GM23338 (cell line): ENCODE measurements around the gene RPE. TPM values are rescaled to one million over a fixed set of nuclear protein-coding genes. Genes with fewer than 3 reads are reported as not detected.

ENCODE experiments used
- ATAC-seq: fragments of 200-7000 bp; cut with Tn5 transposase; 3 replicates; pipeline ENCODE4 v1.9.1; 2020
- DNase-seq: peaks from one replicate; pipeline ENCODE4 v3.0.0-alpha.2; 2015; ENCODE audit warnings: low spot score
- H2AFZ ChIP-seq: fragments of 200-600 bp; sonication (generic); 2 replicates; pipeline ENCODE4 v1.8.0; 2016; ENCODE audit warnings: antibody characterized with exemption, mild to moderate bottlenecking, moderate library complexity
- H3F3A ChIP-seq: fragments of 200-600 bp; sonication (generic); replicated peaks from 2 replicates; pipeline ENCODE4 v1.8.0; 2017; ENCODE audit warnings: antibody characterized with exemption, mixed run types, low read depth
- H3K27ac ChIP-seq: fragments of 200-600 bp; sonication (generic); 2 replicates; pipeline ENCODE4 v1.6.1; 2016; ENCODE audit warnings: low read depth
- H3K27me3 ChIP-seq: fragments of 200-600 bp; sonication (generic); 2 replicates; pipeline ENCODE4 v1.8.0; 2016; ENCODE audit warnings: mild to moderate bottlenecking, mixed run types, moderate library complexity; ENCODE audit not compliant: insufficient read depth
- H3K36me3 ChIP-seq: fragments of 200-600 bp; sonication (generic); 2 replicates; pipeline ENCODE4 v1.8.0; 2016; ENCODE audit warnings: mild to moderate bottlenecking; ENCODE audit not compliant: insufficient read depth
- H3K4me1 ChIP-seq: fragments of 200-600 bp; sonication (generic); 2 replicates; pipeline ENCODE4 v1.8.0; 2016; ENCODE audit warnings: mild to moderate bottlenecking, moderate library complexity; ENCODE audit not compliant: insufficient read depth
- H3K4me2 ChIP-seq: fragments of 200-600 bp; sonication (generic); 2 replicates; pipeline ENCODE4 v1.7.1; 2017; ENCODE audit warnings: mixed run types
- H3K4me3 ChIP-seq: fragments of 200-600 bp; sonication (generic); 2 replicates; pipeline ENCODE4 v1.6.1; 2016; ENCODE audit warnings: mixed run types
- H3K79me2 ChIP-seq: fragments of 200-600 bp; sonication (generic); replicated peaks from 2 replicates; pipeline ENCODE4 v1.8.0; 2017; ENCODE audit warnings: mild to moderate bottlenecking; ENCODE audit not compliant: insufficient read depth
- H3K9me2 ChIP-seq: fragments of 200-600 bp; sonication (generic); 2 replicates; pipeline ENCODE4 v1.8.0; 2017; ENCODE audit not compliant: insufficient read depth
- H4K20me1 ChIP-seq: fragments of 200-600 bp; sonication (generic); replicated peaks from 2 replicates; pipeline ENCODE4 v1.8.0; 2017; ENCODE audit warnings: mild to moderate bottlenecking; ENCODE audit not compliant: insufficient read depth
- H3K27ac Mint-ChIP-seq: 2 replicates; pipeline ENCODE4 v1.8.0; 2020; ENCODE audit warnings: inconsistent platforms, mild to moderate bottlenecking, moderate library complexity, mixed read lengths
- H3K27me3 Mint-ChIP-seq: 3 replicates; pipeline ENCODE4 v1.8.0; 2022; ENCODE audit warnings: low read depth, mild to moderate bottlenecking, moderate library complexity, mixed read lengths, inconsistent platforms; ENCODE audit not compliant: insufficient read depth, poor library complexity
- H3K36me3 Mint-ChIP-seq: 3 replicates; pipeline ENCODE4 v1.8.0; 2021; ENCODE audit warnings: low read depth, mild to moderate bottlenecking, inconsistent platforms, moderate library complexity, mixed read lengths
- H3K4me1 Mint-ChIP-seq: 3 replicates; pipeline ENCODE4 v1.8.0; 2020; ENCODE audit warnings: mild to moderate bottlenecking, inconsistent platforms, mixed read lengths
- H3K4me3 Mint-ChIP-seq: 3 replicates; pipeline ENCODE4 v1.8.0; 2021; ENCODE audit warnings: moderate library complexity, mild to moderate bottlenecking, inconsistent platforms, mixed read lengths
- H3K9me3 Mint-ChIP-seq: 3 replicates; pipeline ENCODE4 v1.8.0; 2020; ENCODE audit warnings: moderate library complexity, mild to moderate bottlenecking, inconsistent platforms, mixed read lengths
- CREB1 ChIP-seq: fragments of 250-450 bp; sonication (Bioruptor Pico); IDR thresholded peaks from 2 replicates; pipeline ENCODE4 v1.5.0; 2020; ENCODE audit warnings: low read depth, mild to moderate bottlenecking, moderate library complexity
- CTCF ChIP-seq, 2 experiments: fragments of 200-600 bp in 1 of 2; sonication (generic) in 1 of 2; conservative IDR thresholded peaks; 2 replicates each; pipeline versions ENCODE4 v1.5.1 to v1.6.1; 2016 to 2017; ENCODE audit warnings: antibody characterized with exemption in 2 of 2, low read depth in 2 of 2, mild to moderate bottlenecking in 2 of 2, moderate library complexity in 1 of 2
- ETS1 ChIP-seq: IDR thresholded peaks from 2 replicates; pipeline ENCODE4 v1.6.1; 2016; ENCODE audit warnings: antibody characterized with exemption
- EZH2 ChIP-seq: fragments of 200-600 bp; sonication (generic); IDR thresholded peaks from one replicate; pipeline ENCODE4 v1.8.0; 2017; ENCODE audit warnings: antibody characterized with exemption, mild to moderate bottlenecking, low read depth; ENCODE audit not compliant: unreplicated experiment
- EZH2phosphoT487 ChIP-seq: fragments of 200-600 bp; sonication (generic); IDR thresholded peaks from one replicate; pipeline ENCODE4 v1.8.1; 2018; ENCODE audit warnings: antibody characterized with exemption; ENCODE audit not compliant: unreplicated experiment
- JUNB ChIP-seq: IDR thresholded peaks from one replicate; pipeline ENCODE4 v1.6.1; 2016; ENCODE audit warnings: antibody characterized with exemption; ENCODE audit not compliant: unreplicated experiment
- NANOG ChIP-seq: IDR thresholded peaks from 2 replicates; pipeline ENCODE4 v1.6.1; 2016; ENCODE audit warnings: antibody characterized with exemption, borderline replicate concordance
- REST ChIP-seq: IDR thresholded peaks from one replicate; pipeline ENCODE4 v1.6.1; 2018; ENCODE audit warnings: antibody characterized with exemption; ENCODE audit not compliant: unreplicated experiment
- STAT1 ChIP-seq: IDR thresholded peaks from one replicate; pipeline ENCODE4 v1.6.1; 2016; ENCODE audit warnings: antibody characterized with exemption; ENCODE audit not compliant: unreplicated experiment
- ZNF114 ChIP-seq: fragments of 250-450 bp; sonication (Bioruptor Pico); IDR thresholded peaks from 2 replicates; pipeline ENCODE4 v1.5.0; 2020; ENCODE audit warnings: mild to moderate bottlenecking, moderate library complexity
- ZNF462 ChIP-seq: fragments of 250-450 bp; sonication (Bioruptor Pico); IDR thresholded peaks from 2 replicates; pipeline ENCODE4 v1.5.0; 2020; ENCODE audit warnings: mild to moderate bottlenecking, moderate library complexity
- polyA plus RNA-seq: library from polyadenylated mRNA; unstranded; fragments of >200 nt; fragmentation: Nextera tagmentation; extraction: Ambion mirVana; gene quantifications from 2 replicates; pipeline ENCODE4 v1.2.1, GENCODE V29; 2016
- total RNA-seq: library from RNA; depleted of rRNA; stranded (reverse); fragments of >200 nt; shearing (Covaris generic); gene quantifications from 2 replicates; pipeline ENCODE4 v1.2.3, GENCODE V29; 2014

The RPE gene
- total and polyA plus RNA-seq, 2 experiments from 2014 or later, result 43.1 to 79.1 TPM

- TF ChIP-seq NANOG, result no peak
- no peak for TF ChIP-seq EZH2phosphoT487
- TF ChIP-seq JUNB, result no peak
- TF ChIP-seq STAT1, result no peak
These were observed 25.2 kb downstream of the RPE start (continued) for GRCh38 chr2:210027608-210028007.

- H3K36me3 Mint-ChIP-seq, result peaks cover 32% of the 10 kb centered on the region; the same call in 2 of the 3 replicates
- DNase-seq (no peak), ATAC-seq (no peak)
- Histone ChIP-seq H3K4me1 (no peaks in the 10 kb centered on the region), H3F3A (no peaks in the 10 kb centered on the region), H3K4me3 (no peak overlapping the region), H3K4me2 (no peak overlapping the region), H3K27me3 (no peaks in the 10 kb centered on the region), H3K9me2 (no peaks in the 10 kb centered on the region), H2AFZ (no peak overlapping the region), H4K20me1 (no peaks in the 10 kb centered on the region; the same call in 1 of the 2 replicates), H3K27ac (no peak overlapping the region), H3K79me2 (no peaks in the 10 kb centered on the region), H3K36me3 (no peaks in the 10 kb centered on the region)
- no peak overlapping the region for H3K27ac Mint-ChIP-seq
- no peaks in the 10 kb centered on the region for H3K4me1 Mint-ChIP-seq
- H3K27me3 Mint-ChIP-seq, result no peaks in the 10 kb centered on the region
- no peak for TF ChIP-seq STAT1
- TF ChIP-seq CTCF (conservative IDR thresholded peaks at IDR 0.05; ENCODE audit: low read depth in 2 of 2), result no peak
- no peak for TF ChIP-seq CREB1
- TF ChIP-seq EZH2phosphoT487, result no peak
- TF ChIP-seq REST, result no peak
- no peak for TF ChIP-seq ETS1
- no peak for TF ChIP-seq ZNF114
- no peak for TF ChIP-seq EZH2
- TF ChIP-seq ZNF462 (CRISPR knock-in tag), result no peak
- no peak for TF ChIP-seq NANOG
- H3K4me3 Mint-ChIP-seq, result no peak overlapping the region
- H3K9me3 Mint-ChIP-seq, result no peaks in the 10 kb centered on the region
These were observed 25.7 kb downstream of the RPE start for GRCh38 chr2:210028178-210028577.
